NOMO-1 treated with DMSO at 0.1 percent for 48 hours (cell line): ENCODE results near the gene CD99L2.
"Not testable (repeated sequence)": the region's sequence is repeated elsewhere in the genome, so short reads cannot be mapped to it uniquely, and the experiment has no call there.

Source experiments
- DNase-seq: peaks from one replicate; lab custom pipeline; 2025; ENCODE audit not compliant: unreplicated experiment; lab: John Stamatoyannopoulos, UW

Gene CD99L2

GRCh38 chrX:150857453-150857852, 41.0 kb downstream of the CD99L2 start:
- DNase-seq: no peak

- no peak for DNase-seq
Observed at GRCh38 chrX:150856785-150857184, 41.7 kb downstream of the CD99L2 start.

GRCh38 chrX:150856101-150856500, 42.4 kb downstream of the CD99L2 start:
- no peak for DNase-seq

- DNase-seq: no peak
Observed at GRCh38 chrX:150854856-150855255, 43.6 kb downstream of the CD99L2 start.

GRCh38 chrX:150849996-150850720, 48.3 kb downstream of the CD99L2 start:
- peak; percentile 34 for DNase-seq

- DNase-seq: no peak
Observed at GRCh38 chrX:150849486-150849885, 49.0 kb downstream of the CD99L2 start.

- DNase-seq: peak; percentile 27
Observed at GRCh38 chrX:150848914-150849365, 49.5 kb downstream of the CD99L2 start.

- no peak for DNase-seq
Observed at GRCh38 chrX:150847088-150847487, 51.4 kb downstream of the CD99L2 start.

- DNase-seq: no peak
Observed at GRCh38 chrX:150846130-150846529, 52.3 kb downstream of the CD99L2 start.

- peak; percentile 31 for DNase-seq
Observed at GRCh38 chrX:150845091-150845490, 53.4 kb downstream of the CD99L2 start.

- no peak for DNase-seq
Observed at GRCh38 chrX:150844016-150844415, 54.5 kb downstream of the CD99L2 start.

GRCh38 chrX:150842198-150842685, 56.2 kb downstream of the CD99L2 start:
- DNase-seq: no peak

- peak; percentile 63 for DNase-seq
Observed at GRCh38 chrX:150841456-150842197, 56.8 kb downstream of the CD99L2 start.

- no peak for DNase-seq
Observed at GRCh38 chrX:150837845-150838244, 60.6 kb downstream of the CD99L2 start.

GRCh38 chrX:150834695-150835094, 63.8 kb downstream of the CD99L2 start:
- DNase-seq: no peak

- no peak for DNase-seq
Observed at GRCh38 chrX:150833454-150834056, 64.9 kb downstream of the CD99L2 start.

- DNase-seq: no peak
Observed at GRCh38 chrX:150831863-150832262, 66.6 kb downstream of the CD99L2 start.

GRCh38 chrX:150828785-150829184, 69.7 kb downstream of the CD99L2 start:
- no peak for DNase-seq

- not testable (repeated sequence) for DNase-seq
Observed at GRCh38 chrX:150824352-150824751, 74.1 kb downstream of the CD99L2 start.

GRCh38 chrX:150823826-150824225, 74.6 kb downstream of the CD99L2 start:
- not testable (repeated sequence) for DNase-seq

- DNase-seq: no peak
Observed at GRCh38 chrX:150821971-150822370, 76.5 kb downstream of the CD99L2 start.

GRCh38 chrX:150813922-150814321, 84.5 kb downstream of the CD99L2 start:
- no peak for DNase-seq
